ENCODE measurements around the gene DCP1B. TPM values are rescaled to one million over a fixed set of nuclear protein-coding genes. Genes with fewer than 3 reads are reported as not detected.
A peak's percentile ranks its signal among the peaks of the same experiment; 100 is the strongest.
"Not testable (repeated sequence)": the region's sequence is repeated elsewhere in the genome, so short reads cannot be mapped to it uniquely, and the experiment has no call there.

DCP1B gene
- total RNA-seq, 2 experiments from 2014 or later = 12.8 to 13.3 TPM

DNA sequence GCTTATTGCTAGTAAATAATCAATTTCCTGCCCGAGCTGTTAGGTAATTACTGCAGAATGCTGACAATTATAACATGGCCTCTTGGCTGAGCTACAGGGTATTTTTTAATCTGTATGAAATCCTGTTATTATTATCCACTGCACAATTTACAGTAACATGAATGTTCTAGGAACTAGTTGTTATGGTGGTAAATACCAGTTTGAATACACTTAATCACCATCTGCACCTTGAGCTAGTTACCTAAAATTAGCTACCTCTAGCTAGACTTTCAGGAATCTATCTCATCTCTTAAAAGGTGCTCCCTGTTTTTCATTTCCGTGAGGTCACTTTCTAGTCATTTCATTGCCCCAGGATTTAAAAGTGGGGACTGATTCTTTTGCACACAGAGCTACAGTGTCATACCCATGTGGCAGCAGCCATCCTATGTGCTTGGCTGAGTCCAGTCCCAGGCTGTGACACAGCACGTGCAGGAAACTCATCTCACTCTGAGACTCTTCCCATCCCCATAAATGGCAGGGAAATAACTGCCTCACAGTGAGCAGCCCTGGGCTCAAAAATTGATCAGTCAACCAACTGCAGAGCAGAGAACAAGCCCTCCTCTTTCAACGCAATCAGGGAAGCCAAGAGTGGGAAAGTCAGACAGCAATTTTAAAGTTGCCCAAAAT lies 37.6 kb downstream of the DCP1B start:
- Mint-ChIP-seq H3K27ac (no peak overlapping the region), H3K9me3 (ENCODE audit: insufficient read depth) (no peaks in the 10 kb centered on the region), H3K4me3 (no peak overlapping the region), H3K4me1 (ENCODE audit: low read depth) (peaks cover 4% of the 10 kb centered on the region), H3K27me3 (ENCODE audit: low read depth) (no peaks in the 10 kb centered on the region), H3K36me3 (ENCODE audit: low read depth) (peaks cover 11% of the 10 kb centered on the region)
- no peak for ATAC-seq
- DNase-seq = no peak
- CTCF ChIA-PET = interaction anchor here (1.8 to 2.3 kb wide), 2 partner anchors 9 to 27 kb away, joined by 7 to 8 read pairs; no protein-coding TSS in a partner anchor
- POLR2A ChIA-PET = no interaction called here

DNA sequence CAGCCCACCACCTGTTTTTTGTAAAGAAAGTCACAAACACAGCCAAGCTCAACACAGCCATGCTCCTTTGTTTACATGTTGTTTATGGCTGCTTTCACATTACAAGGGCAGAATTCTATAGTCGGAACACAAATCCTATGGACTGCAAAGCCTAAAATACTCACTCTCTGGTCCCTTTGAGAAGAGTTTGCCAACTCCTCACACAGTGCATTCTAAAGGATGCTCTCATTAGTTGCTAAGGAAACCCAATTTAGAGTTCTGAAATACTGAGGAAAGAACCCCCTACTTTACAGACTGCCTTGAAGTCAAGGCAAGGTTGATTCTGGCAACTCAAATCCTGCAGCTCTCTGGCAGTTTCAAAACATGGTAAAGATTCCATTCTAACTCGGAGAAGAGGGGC lies 38.3 kb downstream of the DCP1B start:
- CTCF ChIA-PET = interaction anchor here (1.8 to 2.3 kb wide), 2 partner anchors 8 to 26 kb away, joined by 7 to 8 read pairs; no protein-coding TSS in a partner anchor

DNA sequence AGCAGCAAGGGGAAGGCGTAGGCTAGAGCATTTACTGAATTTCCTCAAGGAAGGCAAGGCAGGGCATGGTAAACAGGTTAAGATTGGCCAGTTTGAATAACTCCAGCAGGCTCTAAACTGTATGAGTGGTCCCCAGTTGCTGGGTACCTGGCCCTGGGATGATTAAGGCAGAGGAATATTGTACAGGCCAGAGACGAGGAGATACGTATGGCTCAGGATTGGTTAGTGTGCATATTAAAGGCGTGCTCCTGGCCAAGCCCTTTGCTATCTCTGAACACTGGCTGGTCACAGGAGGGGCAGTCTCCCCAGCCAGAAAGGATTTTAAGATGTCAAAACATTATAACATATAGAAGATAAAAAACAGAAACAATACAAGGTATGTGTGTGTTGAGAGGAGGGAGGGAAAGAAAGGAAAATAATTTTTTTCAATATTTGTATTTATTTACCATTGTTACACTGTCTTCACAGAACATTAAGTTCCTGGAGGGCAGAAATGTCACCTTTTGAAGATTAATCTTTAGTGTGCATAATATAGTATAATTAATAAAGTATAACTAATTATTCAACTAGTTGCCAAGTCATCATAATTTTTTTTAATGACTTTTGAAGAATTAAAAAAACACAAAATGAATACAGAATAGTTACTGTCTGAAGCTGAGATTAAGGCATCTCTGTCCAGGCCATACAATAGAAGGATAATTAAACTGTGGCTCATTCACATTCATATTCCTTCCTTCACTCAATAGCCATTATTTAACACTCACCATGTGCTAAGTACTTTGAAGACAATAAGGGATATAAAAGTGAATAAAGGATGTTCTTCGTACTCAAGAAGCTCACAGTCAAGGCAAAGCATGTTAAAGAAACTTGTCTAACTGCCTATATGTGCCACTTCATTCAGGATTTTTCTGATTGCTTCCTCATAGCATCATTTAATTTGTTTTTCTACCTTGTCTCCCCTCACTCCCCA lies 41.9 kb downstream of the DCP1B start:
- Mint-ChIP-seq H3K4me3 (no peak overlapping the region), H3K9me3 (ENCODE audit: insufficient read depth) (no peaks in the 10 kb centered on the region), H3K27ac (no peak overlapping the region), H3K36me3 (ENCODE audit: low read depth) (peaks cover 20% of the 10 kb centered on the region), H3K27me3 (ENCODE audit: low read depth) (no peaks in the 10 kb centered on the region), H3K4me1 (ENCODE audit: low read depth) (peaks cover 4% of the 10 kb centered on the region)
- DNase-seq (no peak), ATAC-seq (no peak)
- ChIA-PET POLR2A (no interaction called here), CTCF (interaction anchor here (1.0 to 1.9 kb wide), 3 partner anchors 13 to 1520 kb away, joined by 3 to 4 read pairs (median 3); no protein-coding TSS in a partner anchor)

More for the DNA sequence above, 38.3 kb downstream of the DCP1B start:
- peaks cover 4% of the 10 kb centered on the region for H3K4me1 Mint-ChIP-seq (ENCODE audit: low read depth)
- no peak overlapping the region for H3K4me3 Mint-ChIP-seq
- no peaks in the 10 kb centered on the region for H3K27me3 Mint-ChIP-seq (ENCODE audit: low read depth)
- POLR2A ChIA-PET = no interaction called here
- no peak for ATAC-seq
- no peaks in the 10 kb centered on the region for H3K9me3 Mint-ChIP-seq (ENCODE audit: insufficient read depth)
- DNase-seq = no peak
- peaks cover 13% of the 10 kb centered on the region for H3K36me3 Mint-ChIP-seq (ENCODE audit: low read depth)
- no peak overlapping the region for H3K27ac Mint-ChIP-seq

DNA sequence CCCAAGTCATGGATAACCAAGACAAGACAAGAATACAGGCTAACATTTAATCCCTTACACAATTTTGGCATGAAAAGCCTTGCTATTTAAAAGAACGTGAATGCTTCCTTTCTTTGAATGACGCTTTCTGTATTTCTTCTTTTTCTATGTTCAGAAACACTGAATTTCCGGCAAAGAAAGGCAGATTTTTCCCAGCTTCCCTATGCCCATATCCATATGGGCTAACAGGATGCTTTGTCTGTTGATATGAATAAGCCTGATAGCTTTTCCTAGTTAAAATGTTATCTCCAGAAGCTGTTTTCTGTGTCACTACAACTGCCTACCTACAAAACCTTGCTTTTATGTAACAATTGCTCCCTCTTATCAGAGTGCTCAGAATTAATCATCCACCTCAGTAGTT lies 47.5 kb downstream of the DCP1B start:
- Mint-ChIP-seq H3K4me3 (no peak overlapping the region), H3K9me3 (ENCODE audit: insufficient read depth) (no peaks in the 10 kb centered on the region), H3K36me3 (ENCODE audit: low read depth) (peaks cover 18% of the 10 kb centered on the region), H3K27ac (no peak overlapping the region), H3K4me1 (ENCODE audit: low read depth) (no peaks in the 10 kb centered on the region), H3K27me3 (ENCODE audit: low read depth) (no peaks in the 10 kb centered on the region)
- ChIA-PET POLR2A (no interaction called here), CTCF (interaction anchor here (0.7 to 7.2 kb wide), 3 partner anchors 10 to 303 kb away, joined by 3 to 41 read pairs (median 7); no protein-coding TSS in a partner anchor)
- no peak for DNase-seq
- ATAC-seq = no peak

DNA sequence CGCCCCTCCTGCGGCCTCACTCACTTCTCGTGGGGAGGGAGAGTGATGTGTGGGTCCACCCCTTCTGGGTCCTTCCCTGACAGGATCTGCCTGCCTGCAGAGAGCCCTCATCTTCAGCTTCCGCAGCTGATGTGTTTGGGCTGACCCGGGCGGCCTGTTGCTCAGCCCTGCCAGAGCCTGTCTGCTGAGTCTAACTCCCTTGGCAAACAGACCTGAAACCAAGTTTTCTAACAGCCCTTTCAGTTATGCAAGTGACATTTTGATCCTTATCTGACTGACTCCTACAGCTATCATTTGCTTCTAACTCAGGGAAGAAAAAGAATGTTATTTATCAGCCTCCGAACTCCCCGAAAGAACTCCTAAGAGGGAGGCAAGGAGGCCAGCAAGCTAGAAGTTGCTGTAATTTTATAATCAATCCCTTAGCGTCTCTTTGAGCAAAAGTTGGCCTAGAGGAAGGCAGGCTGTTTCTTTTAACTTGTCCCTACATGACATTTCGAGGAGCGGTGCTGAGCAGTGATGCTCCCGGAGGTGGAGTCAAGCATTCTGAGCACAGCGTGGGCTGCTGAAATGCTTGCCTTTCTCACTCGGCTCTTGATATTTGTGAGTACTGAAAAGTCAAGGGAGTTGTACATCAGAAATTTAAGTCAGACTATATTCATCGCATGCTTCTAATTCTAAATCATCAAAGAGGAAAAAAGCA lies 54.3 kb downstream of the DCP1B start:
- Mint-ChIP-seq H3K4me3 (no peak overlapping the region), H3K27ac (no peak overlapping the region), H3K9me3 (ENCODE audit: insufficient read depth) (no peaks in the 10 kb centered on the region), H3K4me1 (ENCODE audit: low read depth) (no peaks in the 10 kb centered on the region), H3K27me3 (ENCODE audit: low read depth) (no peaks in the 10 kb centered on the region), H3K36me3 (ENCODE audit: low read depth) (peaks cover 33% of the 10 kb centered on the region)
- ChIA-PET POLR2A (interaction anchor here (0.6 kb wide), 1 partner anchor 492 kb away, joined by 3 read pairs; no protein-coding TSS in a partner anchor), CTCF (interaction anchor here (1.2 kb wide), 2 partner anchors 10 to 159 kb away, joined by 3 to 8 read pairs; no protein-coding TSS in a partner anchor)
- ATAC-seq (no peak), DNase-seq (no peak)

DNA sequence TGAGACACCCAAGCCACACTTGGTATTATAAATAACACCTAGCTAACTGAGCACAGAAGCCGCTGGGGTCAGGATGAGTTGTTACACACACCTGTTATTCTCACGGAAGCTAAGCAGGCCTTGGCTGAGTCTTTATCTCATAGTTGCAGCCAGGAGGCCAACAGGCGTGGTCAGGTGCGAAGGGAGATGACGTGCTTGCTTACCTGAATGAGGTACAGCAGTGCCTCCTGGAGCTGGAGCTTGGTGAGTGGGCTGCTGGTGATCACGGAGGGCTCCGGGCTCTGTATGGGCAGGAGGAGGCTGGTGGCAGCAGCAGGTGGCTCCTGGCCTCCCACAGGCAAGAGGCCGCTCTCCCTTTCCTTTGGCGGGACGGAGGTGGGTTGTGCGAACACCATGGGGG lies 55.4 kb downstream of the DCP1B start:
- CTCF ChIA-PET = interaction anchor here (1.2 kb wide), 2 partner anchors 9 to 158 kb away, joined by 3 to 8 read pairs; no protein-coding TSS in a partner anchor
- H3K36me3 Mint-ChIP-seq (ENCODE audit: low read depth) = peaks cover 42% of the 10 kb centered on the region
- POLR2A ChIA-PET = interaction anchor here (0.5 kb wide), 1 partner anchor 743 kb away, joined by 3 read pairs; no protein-coding TSS in a partner anchor
- H3K4me1 Mint-ChIP-seq (ENCODE audit: low read depth) = no peaks in the 10 kb centered on the region
- no peaks in the 10 kb centered on the region for H3K27me3 Mint-ChIP-seq (ENCODE audit: low read depth)
- no peak overlapping the region for H3K27ac Mint-ChIP-seq
- no peaks in the 10 kb centered on the region for H3K9me3 Mint-ChIP-seq (ENCODE audit: insufficient read depth)
- DNase-seq (no peak), ATAC-seq (no peak)
- no peak overlapping the region for H3K4me3 Mint-ChIP-seq

DNA sequence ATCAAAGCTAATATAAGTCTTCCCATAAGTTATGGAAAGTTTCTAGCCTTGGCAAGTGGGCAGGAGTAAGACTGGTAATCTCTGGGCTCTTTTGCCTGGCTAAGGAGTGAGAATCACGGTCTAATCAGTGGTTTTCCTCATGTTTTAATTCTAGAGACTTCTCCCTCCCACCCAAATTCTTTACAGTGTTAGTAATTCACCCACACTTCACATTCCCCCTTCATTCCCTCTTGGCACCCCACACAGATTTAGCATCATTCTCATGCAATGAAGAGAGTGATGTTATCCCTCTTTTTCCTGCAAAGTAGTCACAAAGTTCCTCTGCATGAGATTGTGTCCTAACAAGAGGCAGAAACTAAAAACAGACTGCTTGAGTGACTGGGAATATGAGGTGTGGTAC lies 57.2 kb downstream of the DCP1B start:
- Mint-ChIP-seq H3K27me3 (ENCODE audit: low read depth) (no peaks in the 10 kb centered on the region), H3K36me3 (ENCODE audit: low read depth) (peaks cover 37% of the 10 kb centered on the region), H3K9me3 (ENCODE audit: insufficient read depth) (no peaks in the 10 kb centered on the region), H3K27ac (no peak overlapping the region), H3K4me1 (ENCODE audit: low read depth) (no peaks in the 10 kb centered on the region), H3K4me3 (no peak overlapping the region)
- DNase-seq (no peak), ATAC-seq (no peak)
- CTCF ChIA-PET = no interaction called here
- POLR2A ChIA-PET = no interaction called here

DNA sequence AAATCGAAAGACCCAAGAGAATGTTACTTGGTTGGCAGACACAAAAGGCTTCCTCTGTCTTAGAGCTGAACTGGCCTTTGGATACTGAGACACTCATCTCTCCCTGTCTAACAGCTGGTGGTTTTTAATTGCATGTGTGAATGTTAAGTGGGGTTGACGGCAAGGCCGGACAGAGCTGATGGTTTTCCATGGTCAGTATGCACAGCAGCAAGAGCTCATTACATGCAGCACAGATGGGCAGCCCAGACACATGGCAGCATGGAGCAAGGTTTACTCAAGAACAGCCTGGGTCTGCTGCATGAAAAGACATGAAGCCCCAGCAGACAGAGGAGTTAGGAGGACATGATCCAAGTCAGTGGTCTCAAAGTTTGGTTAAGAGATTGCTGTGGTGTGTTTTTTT lies 58.0 kb downstream of the DCP1B start:
- ChIA-PET CTCF (no interaction called here), POLR2A (no interaction called here)
- peaks cover 35% of the 10 kb centered on the region for H3K36me3 Mint-ChIP-seq (ENCODE audit: low read depth)

DNA sequence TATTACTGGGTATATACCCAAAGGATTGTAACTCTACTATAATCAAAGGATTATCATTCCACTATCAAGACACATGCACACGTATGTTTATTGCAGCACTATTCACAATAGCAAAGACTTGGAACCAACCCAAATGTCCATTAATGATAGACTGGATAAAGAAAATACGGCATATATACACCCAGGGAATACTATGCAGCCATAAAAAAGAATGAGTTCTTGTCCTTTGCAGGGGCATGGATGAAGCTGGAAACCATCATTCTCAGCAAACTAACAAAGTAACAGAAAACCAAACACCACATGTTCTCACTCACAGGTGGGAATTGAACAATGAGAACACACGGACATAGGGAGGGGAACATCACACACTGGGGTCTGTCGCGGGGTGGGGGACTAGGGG lies 58.8 kb downstream of the DCP1B start:
- H3K9me3 Mint-ChIP-seq (ENCODE audit: insufficient read depth); ATAC-seq; H3K27ac Mint-ChIP-seq; H3K4me1 Mint-ChIP-seq (ENCODE audit: low read depth); H3K27me3 Mint-ChIP-seq (ENCODE audit: low read depth); CTCF ChIA-PET; POLR2A ChIA-PET; H3K4me3 Mint-ChIP-seq; DNase-seq: not testable (repeated sequence)
- peaks cover 38% of the 10 kb centered on the region for H3K36me3 Mint-ChIP-seq (ENCODE audit: low read depth)

More for the DNA sequence above, 58.0 kb downstream of the DCP1B start:
- ATAC-seq = no peak
- H3K27me3 Mint-ChIP-seq (ENCODE audit: low read depth) = no peaks in the 10 kb centered on the region
- H3K4me1 Mint-ChIP-seq (ENCODE audit: low read depth) = no peaks in the 10 kb centered on the region
- no peak for DNase-seq
- no peak overlapping the region for H3K4me3 Mint-ChIP-seq
- no peak overlapping the region for H3K27ac Mint-ChIP-seq
- H3K9me3 Mint-ChIP-seq (ENCODE audit: insufficient read depth) = no peaks in the 10 kb centered on the region

DNA sequence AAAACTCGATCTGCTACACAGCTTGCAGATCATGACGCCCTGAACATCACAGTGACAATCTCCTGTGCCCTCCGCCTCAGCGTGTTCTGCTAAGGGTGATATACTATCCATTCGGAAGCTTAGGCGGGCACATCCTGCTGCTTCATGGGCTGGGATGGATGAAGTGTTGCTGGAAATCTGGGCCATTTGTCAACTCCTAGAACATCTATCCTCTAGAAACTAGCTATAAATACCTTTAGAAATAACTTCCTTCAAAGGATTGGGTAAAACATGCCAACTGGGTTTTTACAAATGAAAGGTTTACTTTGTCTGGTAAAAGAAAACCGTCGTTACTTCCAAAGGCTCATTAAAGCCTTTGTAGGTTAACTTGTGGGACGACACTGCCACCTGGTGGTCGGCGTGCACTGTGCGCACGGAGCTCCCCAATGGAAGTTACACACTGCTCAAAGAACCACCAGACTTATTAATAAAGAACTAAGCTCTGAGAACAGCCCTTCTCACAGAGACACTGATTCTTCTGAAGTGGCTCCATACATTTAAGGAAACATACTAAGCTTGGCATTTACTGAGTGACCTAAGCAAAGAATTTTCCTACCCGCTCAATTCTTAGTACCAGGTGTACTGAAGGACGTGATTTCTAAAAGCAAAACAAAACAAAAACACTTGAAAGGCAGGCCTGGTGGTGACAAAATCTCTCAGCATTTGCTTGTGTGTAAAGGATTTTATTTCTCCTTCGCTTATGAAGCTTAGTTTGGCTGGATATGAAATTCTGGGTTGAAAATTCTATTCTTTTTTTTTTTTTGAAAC lies 64.3 kb downstream of the DCP1B start:
- CTCF ChIA-PET = interaction anchor here (0.5 to 4.1 kb wide), 73 partner anchors 9 to 822 kb away, joined by 3 to 93 read pairs (median 4); no protein-coding TSS in a partner anchor
- DNase-seq (peak; percentile 91), ATAC-seq (peak; percentile 98)
- H3K27me3 Mint-ChIP-seq (ENCODE audit: low read depth) = no peaks in the 10 kb centered on the region
- H3K4me1 Mint-ChIP-seq (ENCODE audit: low read depth) = peaks cover 4% of the 10 kb centered on the region
- POLR2A ChIA-PET = interaction anchor here (0.8 to 1.4 kb wide), 3 partner anchors 144 to 287 kb away, joined by 3 to 7 read pairs (median 3); no protein-coding TSS in a partner anchor
- H3K27ac Mint-ChIP-seq = no peak overlapping the region
- no peak overlapping the region for H3K4me3 Mint-ChIP-seq
- H3K36me3 Mint-ChIP-seq (ENCODE audit: low read depth) = peaks cover 18% of the 10 kb centered on the region
- H3K9me3 Mint-ChIP-seq (ENCODE audit: insufficient read depth) = no peaks in the 10 kb centered on the region

Data from activated CD8-positive, alpha-beta T cell treated with anti-CD3 and anti-CD28 coated beads, Interleukin-2, amount 10 ng/mL, durations not matched to agents 7 days and 5 days (primary cell).